ENCODE results near the gene FREM1.

The FREM1 gene

GRCh38 chr9:14911046-14911445 lies 818 bp upstream of the FREM1 start:
- DNase-seq (ENCODE audit: low read depth), result no peak

GRCh38 chr9:14909601-14909960 lies 647 bp downstream of the FREM1 start:
- no peak for DNase-seq (ENCODE audit: low read depth)

- no peak for DNase-seq (ENCODE audit: low read depth)
These were observed 1.0 kb downstream of the FREM1 start for GRCh38 chr9:14909181-14909580.

GRCh38 chr9:14908295-14909180 lies 1.7 kb downstream of the FREM1 start:
- no peak for DNase-seq (ENCODE audit: low read depth)

GRCh38 chr9:14907696-14908095 lies 2.5 kb downstream of the FREM1 start:
- no peak for DNase-seq (ENCODE audit: low read depth)

GRCh38 chr9:14907360-14907685 lies 2.9 kb downstream of the FREM1 start:
- no peak for DNase-seq (ENCODE audit: low read depth)

GRCh38 chr9:14906644-14907359 lies 3.4 kb downstream of the FREM1 start:
- no peak for DNase-seq (ENCODE audit: low read depth)

GRCh38 chr9:14906000-14906399 lies 4.2 kb downstream of the FREM1 start:
- DNase-seq (ENCODE audit: low read depth), result no peak

GRCh38 chr9:14903040-14903439 lies 7.2 kb downstream of the FREM1 start:
- no peak for DNase-seq (ENCODE audit: low read depth)

GRCh38 chr9:14902561-14902960 lies 7.7 kb downstream of the FREM1 start:
- DNase-seq (ENCODE audit: low read depth), result no peak

- DNase-seq (ENCODE audit: low read depth), result no peak
These were observed 10.4 kb downstream of the FREM1 start for GRCh38 chr9:14899815-14900193.

- no peak for DNase-seq (ENCODE audit: low read depth)
These were observed 11.0 kb downstream of the FREM1 start for GRCh38 chr9:14899042-14899814.

- DNase-seq (ENCODE audit: low read depth), result no peak
These were observed 14.4 kb downstream of the FREM1 start for GRCh38 chr9:14895806-14896205.

GRCh38 chr9:14893280-14893679 lies 16.9 kb downstream of the FREM1 start:
- DNase-seq (ENCODE audit: low read depth), result no peak

GRCh38 chr9:14891332-14891731 lies 18.9 kb downstream of the FREM1 start:
- DNase-seq (ENCODE audit: low read depth), result no peak

GRCh38 chr9:14889451-14889850 lies 20.8 kb downstream of the FREM1 start:
- no peak for DNase-seq (ENCODE audit: low read depth)

GRCh38 chr9:14888875-14889274 lies 21.4 kb downstream of the FREM1 start:
- no peak for DNase-seq (ENCODE audit: low read depth)

GRCh38 chr9:14888272-14888671 lies 22.0 kb downstream of the FREM1 start:
- no peak for DNase-seq (ENCODE audit: low read depth)

- no peak for DNase-seq (ENCODE audit: low read depth)
These were observed 23.1 kb downstream of the FREM1 start for GRCh38 chr9:14887149-14887548.

- no peak for DNase-seq (ENCODE audit: low read depth)
These were observed 26.8 kb downstream of the FREM1 start for GRCh38 chr9:14883310-14883944.

GRCh38 chr9:14882090-14882489 lies 28.1 kb downstream of the FREM1 start:
- no peak for DNase-seq (ENCODE audit: low read depth)

GRCh38 chr9:14881006-14881405 lies 29.2 kb downstream of the FREM1 start:
- no peak for DNase-seq (ENCODE audit: low read depth)

Data from activated gamma-delta T cell treated with anti-CD3 and anti-CD28 coated beads, Interleukin-2, amount 50 U/mL, for 16 hours (primary cell).